Right lung (tissue), 5 donors: ENCODE data around the gene COL4A1. TPM values are rescaled to one million over a fixed set of nuclear protein-coding genes. Genes with fewer than 3 reads are reported as not detected.

ENCODE experiments used
- DNase-seq, 2 donors: peaks; one replicate each; pipeline ENCODE4 v3.0.0-alpha.2; 2013
- polyA plus RNA-seq, 5 donors: library from polyadenylated mRNA; unstranded; fragments of 120-200 nt; gene quantifications; one replicate each; pipeline versions ENCODE4 v1.2.1 to v1.2.3, GENCODE V29; 2013; ENCODE audit warnings: inconsistent platforms in 1 of 5, low replicate concordance in 1 of 5; ENCODE audit not compliant: insufficient read length in 5 of 5, insufficient read depth in 1 of 5

COL4A1 gene
- polyA plus RNA-seq, 5 donors = 448 to 601 (median 476) TPM

DNA sequence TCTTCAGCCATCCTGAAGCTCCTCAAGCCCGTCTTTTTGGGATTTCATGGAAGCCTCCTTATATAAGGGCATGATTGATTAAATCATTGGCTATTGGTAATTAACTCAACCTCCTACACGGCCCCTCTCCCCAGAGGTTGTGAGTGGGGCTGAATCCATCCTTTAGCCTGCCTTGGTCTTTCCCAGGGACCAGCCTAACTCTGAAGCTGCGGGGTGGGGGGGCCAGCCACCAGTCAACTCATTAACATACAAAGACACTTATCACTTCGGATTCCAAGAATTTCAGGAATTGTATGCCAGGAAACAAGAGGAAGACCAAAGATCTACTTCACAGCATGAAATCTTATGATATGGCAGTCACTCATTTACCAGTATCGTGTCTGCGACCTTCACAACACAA, 9.9 kb downstream of the COL4A1 start:
- no peak for DNase-seq

- DNase-seq = no peak
Observed at GRCh38 chr13:110294622-110295021, 12.3 kb downstream of the COL4A1 start.

DNA sequence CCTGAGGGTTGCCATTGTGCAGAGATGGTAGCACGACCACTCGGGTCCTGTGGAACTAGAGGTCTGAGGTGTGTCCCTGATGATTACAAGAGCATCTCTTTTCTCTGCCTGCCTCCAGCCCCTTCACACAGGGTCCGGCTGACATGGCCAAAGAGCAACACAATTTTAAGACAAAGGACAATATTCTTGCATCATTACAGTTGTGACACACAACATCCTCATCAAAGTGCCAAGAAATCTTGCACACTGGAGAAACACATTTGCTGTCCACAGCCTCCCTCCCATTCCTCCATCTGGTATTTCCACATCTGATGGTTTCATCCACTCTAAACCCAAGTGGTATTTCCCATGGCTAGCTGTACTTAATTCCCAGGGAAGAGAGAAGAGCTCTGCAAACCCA, 12.8 kb downstream of the COL4A1 start:
- DNase-seq = no peak

DNA sequence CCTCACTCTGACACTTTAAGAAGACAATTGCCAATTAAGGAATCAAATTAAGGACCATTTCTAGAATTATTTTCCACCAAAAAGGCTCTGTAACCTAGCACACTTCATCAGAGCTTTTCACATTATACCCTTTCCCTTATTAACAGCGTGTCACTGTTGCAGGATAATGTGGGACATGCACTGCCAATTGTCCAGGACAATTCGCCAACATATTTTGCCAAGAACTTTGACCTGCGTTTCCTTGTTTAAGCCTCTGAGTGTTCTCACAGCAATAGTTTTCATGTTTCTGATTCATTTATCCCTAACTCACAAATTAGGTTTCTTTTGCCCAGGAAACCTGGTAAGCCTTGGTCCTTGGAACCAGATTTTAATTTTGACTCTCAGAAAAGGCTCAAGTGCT, 13.3 kb downstream of the COL4A1 start:
- DNase-seq = no peak

DNA sequence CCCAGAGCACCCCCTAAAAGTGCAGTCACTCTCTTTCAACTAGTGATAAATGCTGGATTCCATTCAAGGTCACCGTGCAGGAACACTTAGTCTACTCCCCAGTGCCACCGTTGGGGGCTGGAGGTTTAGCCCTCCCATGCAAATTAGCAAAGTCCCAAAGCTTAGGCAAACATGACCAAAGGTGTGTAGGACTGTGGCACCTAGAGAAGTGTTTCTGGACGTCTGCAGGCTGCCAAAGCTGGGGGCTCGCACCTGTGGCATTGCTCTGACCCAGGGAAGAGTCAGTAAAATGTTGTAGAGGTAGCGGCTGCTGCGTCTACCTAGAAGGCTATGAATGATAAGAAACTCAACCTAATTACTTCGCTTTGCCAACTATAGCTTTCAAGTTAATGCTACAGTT, 13.9 kb downstream of the COL4A1 start:
- DNase-seq = no peak

- DNase-seq = no peak
Observed at GRCh38 chr13:110291286-110291685, 15.7 kb downstream of the COL4A1 start.

DNA sequence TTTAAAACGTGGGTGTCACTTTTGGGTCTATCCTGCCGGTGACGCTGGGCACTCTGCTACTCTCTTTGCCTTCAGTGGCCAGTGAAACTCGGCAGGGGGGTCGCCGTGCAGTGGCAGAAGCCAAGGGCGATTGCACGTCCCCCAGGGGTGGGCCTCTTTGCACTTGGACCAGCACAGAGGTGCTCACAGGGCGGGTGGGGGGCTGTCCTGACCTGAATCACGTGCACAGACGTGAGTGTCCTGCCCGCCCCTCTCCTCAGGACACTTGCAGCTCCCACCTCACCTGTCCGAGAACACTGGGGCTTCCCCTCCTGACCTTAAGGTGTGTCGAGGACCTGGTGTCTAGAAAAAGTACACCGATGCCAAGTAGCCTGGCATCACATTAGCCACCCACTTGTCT, 16.1 kb downstream of the COL4A1 start:
- no peak for DNase-seq

DNA sequence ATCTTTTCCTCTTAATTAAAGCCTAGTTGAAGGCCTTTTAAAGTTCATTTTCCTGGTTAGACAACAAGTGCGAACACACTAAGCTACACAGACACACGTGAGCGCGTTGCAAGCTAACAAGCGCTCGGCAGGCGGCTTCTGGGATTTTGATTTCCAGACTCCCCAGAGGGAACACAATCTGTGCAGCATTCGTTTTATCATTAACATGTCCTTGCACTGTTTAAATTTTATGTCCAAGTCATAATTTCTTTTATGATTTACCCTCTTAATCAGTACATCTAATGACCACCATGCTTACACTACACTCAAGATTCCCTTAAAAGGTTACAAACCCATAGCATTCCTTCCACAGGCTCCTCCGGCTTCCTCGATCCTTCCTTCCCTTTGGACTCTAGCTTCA, 16.8 kb downstream of the COL4A1 start:
- DNase-seq = no peak

- no peak for DNase-seq
Observed at GRCh38 chr13:110289661-110290060, 17.3 kb downstream of the COL4A1 start.

- DNase-seq = no peak
Observed at GRCh38 chr13:110289174-110289573, 17.8 kb downstream of the COL4A1 start.

- no peak for DNase-seq
Observed at GRCh38 chr13:110286833-110287819, 19.8 kb downstream of the COL4A1 start.

DNA sequence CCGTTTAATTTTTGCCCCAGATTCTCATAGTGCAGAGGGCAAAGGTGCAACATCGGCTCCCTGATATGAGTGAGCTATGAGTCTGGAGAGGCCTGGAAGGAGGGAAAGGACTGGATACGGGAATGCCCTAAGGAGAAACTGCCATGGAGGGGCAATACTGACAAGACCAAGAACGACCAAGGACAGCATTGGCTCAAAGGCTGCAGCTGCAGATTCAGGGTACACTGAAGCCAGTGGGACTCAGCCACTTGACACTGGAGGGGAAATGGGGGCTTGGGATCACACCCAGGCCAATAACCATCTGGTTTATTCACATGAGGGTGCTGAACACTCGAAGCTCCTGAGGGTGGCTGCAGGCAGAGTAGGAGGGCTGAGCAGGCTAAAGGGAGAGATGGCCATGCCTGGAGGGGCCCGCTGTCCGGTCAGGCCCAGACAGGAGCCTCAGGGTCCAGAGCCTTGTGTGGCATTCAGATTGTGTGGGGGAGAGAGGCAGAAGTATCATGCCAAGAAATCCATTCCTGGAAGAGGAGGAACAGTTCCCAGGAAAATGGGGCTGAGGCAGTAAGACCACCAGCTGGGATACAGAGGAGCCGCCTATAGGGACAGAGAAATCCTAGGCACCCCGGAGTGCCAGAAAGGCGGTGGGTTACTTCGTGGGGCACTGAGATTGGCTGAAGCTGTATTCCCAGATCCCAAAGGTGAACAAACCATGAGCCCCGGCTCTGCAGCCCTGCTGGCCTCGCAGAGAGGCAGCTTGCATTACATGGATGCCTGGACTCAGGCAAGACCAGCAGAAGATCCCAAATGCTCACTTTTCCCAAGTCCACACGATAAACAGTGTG, 20.7 kb downstream of the COL4A1 start:
- DNase-seq = no peak

DNA sequence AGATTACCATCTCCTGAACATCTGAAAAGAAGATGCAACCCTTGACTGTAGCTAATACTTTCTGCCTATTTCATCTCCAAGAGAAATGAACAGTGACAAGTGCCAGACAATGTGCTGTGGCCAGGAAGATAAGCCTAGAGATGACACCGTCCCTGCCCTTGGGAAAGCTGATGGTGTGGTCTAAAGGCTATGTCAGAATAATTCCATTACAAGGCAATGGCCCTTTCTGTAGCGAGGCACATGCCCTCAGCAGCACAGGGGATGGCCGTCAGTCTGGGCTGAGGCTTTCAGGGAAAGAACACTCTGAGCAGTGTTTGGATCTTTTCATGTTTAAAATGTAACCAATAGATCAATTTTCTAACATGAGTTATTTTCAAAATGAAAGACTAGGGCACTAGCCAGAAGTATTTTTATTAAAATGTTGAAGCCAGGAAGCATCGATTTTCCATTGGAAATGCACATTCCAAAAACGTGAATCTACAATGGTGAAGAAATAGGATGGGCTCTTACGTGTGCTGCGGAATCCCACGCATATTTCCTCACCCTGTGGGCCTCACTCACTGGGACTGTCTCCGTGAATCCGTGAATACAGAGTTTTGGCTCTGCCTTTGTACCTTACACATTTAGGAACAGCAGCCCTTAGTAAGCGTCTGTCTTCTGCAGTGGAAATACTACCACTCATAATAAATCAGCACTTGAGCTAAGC, 22.0 kb downstream of the COL4A1 start:
- DNase-seq = no peak

DNA sequence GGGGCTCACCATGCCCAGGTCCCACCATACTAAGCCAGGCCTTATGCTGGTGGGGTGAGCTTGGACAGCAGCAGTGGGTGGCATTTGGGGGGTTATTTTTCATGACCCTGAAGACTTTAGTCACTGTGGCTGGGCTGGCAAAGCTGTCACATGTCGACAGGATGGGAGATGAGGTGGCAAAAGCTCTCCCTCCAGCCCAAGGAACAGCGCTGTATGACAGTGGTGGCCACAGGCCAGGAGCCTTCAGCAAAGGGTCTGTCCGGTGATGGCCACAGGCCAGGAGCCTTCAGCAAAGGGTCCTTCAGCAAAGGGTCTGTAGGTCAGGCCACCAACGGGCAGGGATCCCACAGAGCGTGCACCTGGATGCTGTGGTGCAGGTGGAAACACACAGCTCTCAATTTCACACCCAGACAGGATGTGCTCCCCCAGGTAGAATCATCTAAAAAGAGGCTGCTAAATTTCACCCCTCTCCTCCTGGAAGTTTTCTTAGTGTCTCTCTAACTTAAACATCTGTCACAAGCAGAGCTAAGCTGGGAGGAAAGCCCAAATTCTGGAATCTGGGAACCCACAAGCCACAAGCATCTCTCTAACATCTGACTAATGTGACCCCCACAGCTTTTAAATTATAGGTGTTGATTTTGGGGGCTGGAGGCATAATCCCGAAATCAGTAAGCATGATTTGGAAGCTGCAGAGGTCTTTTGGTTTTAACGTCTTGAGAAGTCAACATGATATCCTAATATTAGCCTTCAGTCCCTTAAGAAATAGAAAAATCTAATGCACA, 23.0 kb downstream of the COL4A1 start:
- no peak for DNase-seq

DNA sequence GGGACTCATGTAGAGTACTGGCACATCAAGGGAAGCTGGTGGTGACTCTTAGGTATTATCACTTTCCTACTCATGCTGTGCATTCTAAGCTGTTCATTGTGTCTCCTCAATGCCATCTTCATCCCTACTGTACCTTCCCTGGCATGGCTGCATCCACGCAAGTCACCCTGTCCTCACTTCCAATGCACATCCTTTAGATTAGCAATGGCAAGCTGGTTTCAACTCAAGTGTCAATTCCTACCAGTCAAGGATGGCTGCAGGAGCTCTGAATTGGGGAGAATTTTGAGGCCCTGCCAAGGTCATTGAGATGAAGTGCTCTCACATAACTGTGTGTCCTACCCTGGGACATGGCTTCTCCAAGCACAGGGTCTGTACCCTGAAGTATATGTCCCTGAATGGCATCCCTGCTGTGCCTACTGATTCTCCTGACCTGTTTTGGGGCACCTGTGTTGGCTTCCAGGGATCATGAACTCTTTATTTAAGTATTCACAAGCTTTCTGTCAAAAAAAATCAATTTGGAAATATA, 24.6 kb downstream of the COL4A1 start:
- no peak for DNase-seq

- no peak for DNase-seq
Observed at GRCh38 chr13:110281736-110282135, 25.2 kb downstream of the COL4A1 start.

DNA sequence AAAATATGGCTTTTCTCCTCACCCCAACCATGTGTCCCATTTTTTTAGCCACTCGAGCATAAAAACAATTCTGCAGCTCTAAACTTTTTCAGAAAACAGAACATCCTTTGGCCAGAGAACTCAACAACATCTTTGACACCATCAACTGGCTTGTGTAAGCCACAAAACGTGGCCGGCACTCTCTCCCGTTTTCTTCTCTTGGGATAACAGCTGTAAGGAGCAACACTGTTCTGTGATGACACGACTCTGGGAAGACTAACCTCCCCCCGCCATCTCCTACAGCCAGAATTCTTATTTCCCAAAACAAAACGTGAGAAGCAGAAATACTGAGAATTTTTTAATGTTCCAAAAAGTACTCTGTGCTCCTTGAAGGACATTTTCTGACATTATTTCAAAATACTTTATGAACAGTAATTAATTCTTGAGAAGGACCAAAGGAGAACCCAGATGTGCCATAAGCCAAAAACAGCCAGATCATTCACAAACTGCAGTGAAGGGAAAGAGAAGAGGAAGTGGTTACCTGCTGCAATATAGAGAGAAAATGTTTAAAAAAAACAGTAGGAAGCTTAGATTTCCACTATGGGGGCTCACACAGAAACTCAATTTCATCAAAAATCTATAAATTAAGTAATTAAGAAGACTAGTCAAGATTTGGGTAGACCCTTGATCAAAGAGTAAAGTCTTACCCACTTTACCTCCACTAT, 25.8 kb downstream of the COL4A1 start:
- no peak for DNase-seq

GRCh38 chr13:110280231-110280813, 26.6 kb downstream of the COL4A1 start:
- DNase-seq = no peak

- DNase-seq = no peak
Observed at GRCh38 chr13:110279684-110280083, 27.3 kb downstream of the COL4A1 start.

DNA sequence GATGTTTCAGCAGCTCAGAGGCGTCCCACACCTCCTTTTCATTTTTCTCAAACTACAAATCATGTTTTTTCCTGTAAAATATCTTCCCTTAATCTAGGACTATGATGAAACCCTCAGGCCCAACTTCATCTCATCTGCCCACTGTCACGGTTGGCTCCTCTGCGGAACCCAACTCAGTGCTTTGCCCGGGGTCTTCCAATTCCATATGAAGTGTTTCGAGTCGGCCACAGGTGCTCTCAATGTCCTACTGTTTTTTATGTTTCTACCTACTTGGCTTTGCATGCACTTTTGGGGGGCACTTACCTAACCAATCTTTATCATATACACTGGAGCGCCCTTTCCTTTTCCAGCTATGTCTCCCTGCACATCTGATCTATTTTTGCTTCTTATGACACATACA, 28.1 kb downstream of the COL4A1 start:
- DNase-seq = no peak
